ENCODE measurements around the gene PRR35.
"Not testable (repeated sequence)": the region's sequence is repeated elsewhere in the genome, so short reads cannot be mapped to it uniquely, and the experiment has no call there.

PRR35 gene

DNA sequence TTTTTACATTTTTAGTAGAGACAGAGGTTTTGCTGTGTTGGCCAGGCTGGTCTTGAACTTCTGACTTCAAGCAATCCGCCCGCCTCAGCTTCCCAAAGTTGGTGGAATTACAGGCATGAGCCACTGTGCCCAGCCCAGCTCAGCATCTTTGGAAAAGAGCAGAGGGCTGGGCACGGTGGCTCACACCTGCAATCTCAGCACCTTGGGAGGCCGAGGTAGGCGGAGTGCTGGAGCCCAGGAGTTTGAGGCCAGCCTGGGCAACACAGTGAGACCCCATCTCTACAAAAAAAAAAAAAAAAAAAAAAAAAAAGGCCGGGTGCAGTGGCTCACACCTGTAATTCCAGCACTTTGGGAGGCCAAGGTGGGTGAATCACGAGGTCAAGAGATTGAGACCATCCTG is 37.5 kb downstream of the PRR35 start:
- not testable (repeated sequence) for DNase-seq

- no peak for DNase-seq
These were observed 38.9 kb downstream of the PRR35 start for GRCh38 chr16:598823-599739.

GRCh38 chr16:600781-601180 is 40.6 kb downstream of the PRR35 start:
- DNase-seq = peak; percentile 71

- no peak for DNase-seq
These were observed 43.7 kb downstream of the PRR35 start for GRCh38 chr16:603933-604332.

GRCh38 chr16:606656-607307 is 46.6 kb downstream of the PRR35 start:
- DNase-seq = no peak

DNA sequence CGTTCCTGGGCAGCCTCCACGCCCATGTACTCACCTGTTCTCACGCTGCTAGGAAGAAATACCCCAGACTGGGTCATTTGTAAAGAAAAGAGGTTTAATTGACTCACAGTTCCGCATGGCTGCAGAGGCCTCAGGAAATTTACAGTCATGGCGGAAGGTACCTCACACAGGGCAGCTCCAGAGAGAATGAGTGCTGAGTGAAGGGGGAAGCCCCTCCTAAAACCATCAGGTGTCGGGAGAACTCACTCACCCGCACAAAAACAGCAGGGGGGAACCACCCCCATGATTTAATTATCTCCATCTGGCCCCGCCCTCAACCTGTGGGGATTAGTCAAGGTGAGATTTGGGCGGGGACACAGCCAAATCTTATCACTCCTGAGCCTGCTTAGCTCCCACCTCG is 47.8 kb downstream of the PRR35 start:
- DNase-seq = no peak

DNA sequence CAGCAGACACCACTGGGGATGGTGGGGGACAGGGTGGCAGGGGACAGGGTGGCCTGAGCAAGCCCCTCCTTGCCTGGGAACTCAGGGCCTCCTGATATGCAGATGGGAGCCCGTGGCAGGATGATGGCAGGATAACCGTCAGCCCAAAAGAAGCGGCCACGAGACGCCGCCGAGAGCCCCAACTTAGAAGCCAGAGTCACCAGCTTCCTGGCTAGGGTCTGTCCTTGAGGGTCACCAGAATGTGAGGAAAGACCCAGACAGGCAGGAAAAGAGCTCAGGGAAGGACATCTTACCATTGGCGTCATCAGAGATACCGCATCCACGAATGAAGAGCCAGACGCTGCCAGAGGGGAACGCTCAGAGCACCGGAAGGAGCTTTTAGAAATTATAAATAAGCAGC is 49.1 kb downstream of the PRR35 start:
- DNase-seq = no peak

DNA sequence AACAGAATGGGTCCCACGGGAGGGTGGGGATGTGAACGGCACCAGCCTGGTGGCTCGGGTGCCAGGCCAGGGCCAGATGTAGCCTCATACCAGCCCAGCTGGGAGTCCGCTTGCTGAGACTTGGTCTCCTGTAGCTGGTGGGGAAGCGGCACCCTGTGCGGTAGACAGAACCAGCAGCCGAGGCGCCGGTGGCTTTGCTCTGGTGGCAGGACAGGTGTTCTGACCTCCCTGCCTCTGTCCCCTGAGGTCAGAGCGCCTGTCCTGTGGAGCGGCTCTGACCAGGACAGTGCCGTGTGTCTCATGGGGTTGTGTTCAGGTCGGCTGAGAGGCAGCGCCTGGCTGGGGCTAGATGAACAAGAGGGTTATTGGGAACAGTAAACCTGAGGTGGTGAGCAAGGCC is 49.8 kb downstream of the PRR35 start:
- DNase-seq = no peak

DNA sequence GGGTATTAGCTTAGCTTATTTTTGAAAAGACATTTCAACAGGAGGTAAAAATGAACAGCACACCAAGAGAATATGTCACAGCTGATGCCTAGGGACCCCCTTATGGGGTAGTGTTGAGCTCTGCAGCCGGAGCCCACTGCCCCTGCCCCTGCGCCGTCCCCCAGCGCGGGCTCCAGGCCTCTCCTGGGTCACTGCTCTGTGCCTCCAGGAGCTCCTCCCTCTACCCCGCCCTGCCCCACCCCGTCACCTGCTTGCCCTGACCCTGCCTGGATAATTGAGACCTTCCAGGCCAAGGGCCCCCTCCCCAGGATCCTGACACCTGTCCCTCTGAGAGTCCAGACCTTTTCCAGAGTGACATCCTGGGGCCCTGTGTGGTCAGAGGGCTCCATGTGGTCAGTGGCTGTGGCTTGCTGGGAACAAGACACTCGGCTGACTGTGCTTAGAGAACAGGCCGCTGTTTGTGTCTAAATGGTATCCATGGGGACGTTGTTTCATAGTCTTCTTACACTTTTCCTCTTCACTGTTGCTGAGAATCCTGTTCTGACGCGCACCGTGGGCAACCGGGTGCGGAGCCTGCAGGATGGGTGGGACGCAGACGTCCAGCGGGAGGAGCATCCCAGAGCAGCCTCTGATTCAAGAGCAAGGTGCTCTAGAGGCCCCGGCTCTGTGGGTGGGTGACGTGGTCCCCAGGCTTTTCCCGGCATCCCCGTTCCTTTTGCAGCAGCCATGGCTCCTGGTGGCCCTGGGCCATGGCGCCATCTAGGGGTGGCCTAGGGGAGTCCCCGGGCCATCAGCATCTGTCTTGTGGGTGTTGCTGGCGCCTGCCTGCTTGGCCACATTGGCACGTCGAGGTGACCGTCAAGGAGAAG is 50.6 kb downstream of the PRR35 start:
- peak; percentile 68 for DNase-seq

- no peak for DNase-seq
These were observed 54.9 kb downstream of the PRR35 start for GRCh38 chr16:615122-615521.
